Nephron progenitor cell (in vitro differentiated cells): Measurements from ENCODE around the gene SLC34A3.

Source experiments
- DNase-seq: peaks from one replicate; pipeline ENCODE4 v3.0.0; 2021
- H3K27ac Mint-ChIP-seq: 2 replicates; pipeline ENCODE4 v1.8.0; 2021; ENCODE audit warnings: mild to moderate bottlenecking, moderate library complexity, mixed read lengths
- H3K27me3 Mint-ChIP-seq: 2 replicates; pipeline ENCODE4 v1.8.0; 2021; ENCODE audit warnings: mild to moderate bottlenecking, low read depth, mixed read lengths; ENCODE audit not compliant: poor library complexity
- H3K36me3 Mint-ChIP-seq: 2 replicates; pipeline ENCODE4 v1.8.0; 2021; ENCODE audit warnings: low read depth, mixed read lengths
- H3K4me1 Mint-ChIP-seq: 2 replicates; pipeline ENCODE4 v1.8.0; 2021; ENCODE audit warnings: mixed read lengths
- H3K4me3 Mint-ChIP-seq: 2 replicates; pipeline ENCODE4 v1.8.0; 2021; ENCODE audit warnings: mild to moderate bottlenecking, moderate library complexity, mixed read lengths
- H3K9me3 Mint-ChIP-seq: 2 replicates; pipeline ENCODE4 v1.8.0; 2021; ENCODE audit warnings: mild to moderate bottlenecking, moderate library complexity, mixed read lengths
- TF ChIP-seq, protein P1 (sequence below): fragments of 200-600 bp; sonication (generic); IDR thresholded peaks from 2 replicates; pipeline ENCODE4 v1.5.0; 2021; ENCODE audit warnings: antibody characterized with exemption

The SLC34A3 gene

GRCh38 chr9:137276473-137277328, 46.0 kb downstream of the SLC34A3 start:
- no peak for DNase-seq
- peak overlapping the region; percentile 75 for H3K27ac Mint-ChIP-seq
- H3K36me3 Mint-ChIP-seq: peaks cover 6% of the 10 kb centered on the region
- no peaks in the 10 kb centered on the region for H3K9me3 Mint-ChIP-seq
- H3K4me1 Mint-ChIP-seq: peaks cover 34% of the 10 kb centered on the region
- TF ChIP-seq, protein P1, sequence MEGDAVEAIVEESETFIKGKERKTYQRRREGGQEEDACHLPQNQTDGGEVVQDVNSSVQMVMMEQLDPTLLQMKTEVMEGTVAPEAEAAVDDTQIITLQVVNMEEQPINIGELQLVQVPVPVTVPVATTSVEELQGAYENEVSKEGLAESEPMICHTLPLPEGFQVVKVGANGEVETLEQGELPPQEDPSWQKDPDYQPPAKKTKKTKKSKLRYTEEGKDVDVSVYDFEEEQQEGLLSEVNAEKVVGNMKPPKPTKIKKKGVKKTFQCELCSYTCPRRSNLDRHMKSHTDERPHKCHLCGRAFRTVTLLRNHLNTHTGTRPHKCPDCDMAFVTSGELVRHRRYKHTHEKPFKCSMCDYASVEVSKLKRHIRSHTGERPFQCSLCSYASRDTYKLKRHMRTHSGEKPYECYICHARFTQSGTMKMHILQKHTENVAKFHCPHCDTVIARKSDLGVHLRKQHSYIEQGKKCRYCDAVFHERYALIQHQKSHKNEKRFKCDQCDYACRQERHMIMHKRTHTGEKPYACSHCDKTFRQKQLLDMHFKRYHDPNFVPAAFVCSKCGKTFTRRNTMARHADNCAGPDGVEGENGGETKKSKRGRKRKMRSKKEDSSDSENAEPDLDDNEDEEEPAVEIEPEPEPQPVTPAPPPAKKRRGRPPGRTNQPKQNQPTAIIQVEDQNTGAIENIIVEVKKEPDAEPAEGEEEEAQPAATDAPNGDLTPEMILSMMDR: no peak
- H3K27me3 Mint-ChIP-seq: peaks cover 5% of the 10 kb centered on the region
- no peak overlapping the region for H3K4me3 Mint-ChIP-seq

- H3K27me3 Mint-ChIP-seq: peaks cover 13% of the 10 kb centered on the region
- TF ChIP-seq, protein P1: no peak
- H3K9me3 Mint-ChIP-seq: no peaks in the 10 kb centered on the region
- H3K4me1 Mint-ChIP-seq: peaks cover 36% of the 10 kb centered on the region
- DNase-seq: peak; percentile 64
- peaks cover 7% of the 10 kb centered on the region for H3K36me3 Mint-ChIP-seq
- no peak within 1 kb of the TSS for H3K4me3 Mint-ChIP-seq
- H3K27ac Mint-ChIP-seq: peak within 1 kb of the TSS; percentile 75
These were observed 46.8 kb downstream of the SLC34A3 start, which contains the start of gene TOR4A for GRCh38 chr9:137277329-137278041. TSS of gene TOR4A (plus strand) at chr9:137277726. CDS start at chr9:137278690, 964 bp downstream.

- Mint-ChIP-seq H3K4me3 (no peak overlapping the region), H3K36me3 (peaks cover 10% of the 10 kb centered on the region), H3K9me3 (no peaks in the 10 kb centered on the region), H3K27ac (no peak overlapping the region), H3K27me3 (peaks cover 20% of the 10 kb centered on the region), H3K4me1 (peaks cover 38% of the 10 kb centered on the region)
- TF ChIP-seq, protein P1: no peak
- DNase-seq: no peak
These were observed 47.5 kb downstream of the SLC34A3 start for GRCh38 chr9:137278061-137278701.

DNA sequence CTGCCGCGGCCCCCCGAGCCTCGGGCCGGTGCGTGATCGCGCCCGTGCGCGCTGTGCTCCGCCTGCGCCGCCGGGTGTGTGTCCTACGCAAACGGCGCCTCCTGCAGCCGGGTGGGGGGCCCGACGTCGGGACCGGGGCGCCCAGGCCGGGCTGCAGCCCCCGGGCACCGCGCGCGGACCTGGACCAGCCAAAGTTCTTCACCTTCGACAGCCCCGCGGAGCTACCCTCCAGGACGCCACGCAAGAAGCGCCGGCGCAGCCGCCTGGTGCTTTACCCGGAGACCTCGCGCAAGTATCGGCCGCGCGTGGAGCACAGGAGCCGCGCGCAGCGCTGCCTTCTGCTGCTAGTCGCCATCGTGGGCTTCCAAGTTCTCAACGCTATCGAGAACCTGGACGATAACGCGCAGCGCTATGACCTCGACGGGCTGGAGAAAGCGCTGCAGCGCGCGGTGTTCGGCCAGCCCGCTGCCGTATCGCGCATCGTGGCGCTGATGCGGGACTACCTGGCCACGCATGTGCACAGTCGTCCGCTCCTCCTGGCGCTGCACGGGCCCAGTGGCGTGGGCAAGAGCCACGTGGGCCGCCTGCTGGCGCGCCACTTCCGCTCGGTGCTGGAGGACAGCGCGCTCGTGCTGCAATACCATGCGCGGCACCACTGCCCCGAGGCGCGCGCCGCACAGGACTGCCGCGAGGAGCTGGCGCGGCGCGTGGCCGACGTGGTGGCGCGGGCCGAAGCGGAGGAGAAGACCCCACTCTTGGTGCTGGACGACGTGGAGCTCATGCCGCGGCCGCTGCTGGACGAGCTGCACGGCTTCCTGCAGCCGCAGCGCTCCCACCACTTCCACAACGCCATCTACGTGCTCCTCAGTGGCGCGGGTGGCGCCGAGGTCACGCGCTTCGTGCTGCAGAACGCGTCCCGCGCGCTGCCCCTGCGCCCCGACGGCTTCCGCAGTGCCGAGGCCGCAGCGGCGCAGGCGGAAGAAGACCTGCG, 48.3 kb downstream of the SLC34A3 start:
- no peaks in the 10 kb centered on the region for H3K9me3 Mint-ChIP-seq
- H3K27ac Mint-ChIP-seq: no peak overlapping the region
- no peak for DNase-seq
- TF ChIP-seq, protein P1: no peak
- H3K36me3 Mint-ChIP-seq: peaks cover 4% of the 10 kb centered on the region
- no peak overlapping the region for H3K4me3 Mint-ChIP-seq
- H3K27me3 Mint-ChIP-seq: peaks cover 25% of the 10 kb centered on the region
- peaks cover 38% of the 10 kb centered on the region for H3K4me1 Mint-ChIP-seq

- H3K4me1 Mint-ChIP-seq: peaks cover 31% of the 10 kb centered on the region
These were observed 49.2 kb downstream of the SLC34A3 start for GRCh38 chr9:137279741-137280473.

More at GRCh38 chr9:137279741-137280473, 49.2 kb downstream of the SLC34A3 start:
- TF ChIP-seq, protein P1: no peak
- no peak for DNase-seq
- Mint-ChIP-seq H3K27ac (no peak overlapping the region), H3K36me3 (peaks cover 4% of the 10 kb centered on the region), H3K4me3 (no peak overlapping the region), H3K9me3 (no peaks in the 10 kb centered on the region), H3K27me3 (peaks cover 25% of the 10 kb centered on the region)
